IMR-90 (cell line): Measurements from ENCODE around the gene DPH6. TPM values are rescaled to one million over a fixed set of nuclear protein-coding genes. Genes with fewer than 3 reads are reported as not detected.
A peak's percentile ranks its signal among the peaks of the same experiment; 100 is the strongest.

ENCODE experiments used
- ATAC-seq: fragments of 200-7000 bp; cut with Tn5 transposase; 2 replicates; pipeline ENCODE4 v1.9.1; 2020; ENCODE audit warnings: low read depth, mild to moderate bottlenecking, moderate library complexity
- BruUV-seq: library from RNA; stranded (reverse); fragments of 400-500 nt; replicated peaks from 2 replicates; lab custom pipeline; 2021; lab: Mats Ljungman, UMichigan
- CTCF ChIA-PET: fragments of 300-600 bp; formaldehyde crosslinking; extraction: SDS; loops from one replicate; lab custom pipeline; 2021; ENCODE audit warnings: antibody characterized with exemption; lab: Yijun Ruan, JAX
- POLR2A ChIA-PET: fragments of 300-600 bp; sonication (Branson Sonifier 250); formaldehyde crosslinking; loops from one replicate; lab custom pipeline; 2022; ENCODE audit warnings: antibody characterized with exemption; ENCODE audit not compliant: unreplicated experiment; lab: Charles Lee
- DNase-seq: peaks from one replicate; pipeline ENCODE4 v3.0.0; 2013
- H2AFZ ChIP-seq: replicated peaks from 2 replicates; pipeline ENCODE3; 2013; ENCODE audit warnings: low read length, mild to moderate bottlenecking; ENCODE audit not compliant: poor library complexity
- H2AK5ac ChIP-seq: 2 replicates; pipeline ENCODE4 v1.6.1; 2013; ENCODE audit warnings: low read depth, low read length, inconsistent platforms
- H2AK9ac ChIP-seq: replicated peaks from 2 replicates; pipeline ENCODE3; 2013; ENCODE audit warnings: mild to moderate bottlenecking, low read depth, low read length, moderate library complexity; ENCODE audit not compliant: poor library complexity
- H2BK120ac ChIP-seq: 2 replicates; pipeline ENCODE4 v1.6.1; 2013; ENCODE audit warnings: low read depth, low read length, inconsistent platforms
- H2BK15ac ChIP-seq: 3 replicates; pipeline ENCODE4 v1.6.1; 2013; ENCODE audit warnings: low read depth, low read length, inconsistent platforms
- H2BK20ac ChIP-seq: 2 replicates; pipeline ENCODE4 v1.6.1; 2013; ENCODE audit warnings: low read depth, mild to moderate bottlenecking, inconsistent platforms, low read length, moderate library complexity
- H2BK5ac ChIP-seq: 2 replicates; pipeline ENCODE4 v1.6.1; 2013; ENCODE audit warnings: mild to moderate bottlenecking, low read depth, low read length, inconsistent platforms; ENCODE audit not compliant: poor library complexity, severe bottlenecking
- H3K14ac ChIP-seq: replicated peaks from 2 replicates; pipeline ENCODE4 v1.6.1; 2013; ENCODE audit warnings: low read depth, low read length, inconsistent platforms
- H3K18ac ChIP-seq: 2 replicates; pipeline ENCODE4 v1.6.1; 2013; ENCODE audit warnings: low read depth, low read length, control low read depth
- H3K23ac ChIP-seq: 2 replicates; pipeline ENCODE4 v1.6.1; 2013; ENCODE audit warnings: low read depth, low read length, inconsistent platforms
- H3K27ac ChIP-seq: 2 replicates; pipeline ENCODE4 v1.5.1; 2013; ENCODE audit warnings: mild to moderate bottlenecking, control low read depth, low read length; ENCODE audit not compliant: insufficient read depth
- H3K27me3 ChIP-seq: 2 replicates; pipeline ENCODE4 v1.6.1; 2013; ENCODE audit warnings: low read length; ENCODE audit not compliant: control insufficient read depth, insufficient read depth
- H3K36me3 ChIP-seq: 2 replicates; pipeline ENCODE4 v1.6.1; 2013; ENCODE audit warnings: low read length, mixed read lengths; ENCODE audit not compliant: control insufficient read depth, insufficient read depth
- H3K4ac ChIP-seq: 2 replicates; pipeline ENCODE4 v1.6.1; 2013; ENCODE audit warnings: low read depth, low read length, inconsistent platforms
- H3K4me1 ChIP-seq: 2 replicates; pipeline ENCODE4 v1.6.1; 2013; ENCODE audit warnings: low read length, mixed read lengths; ENCODE audit not compliant: control insufficient read depth, insufficient read depth
- H3K4me2 ChIP-seq: 2 replicates; pipeline ENCODE4 v1.6.1; 2013; ENCODE audit warnings: low read depth, mild to moderate bottlenecking, control low read depth, low read length, moderate library complexity
- H3K4me3 ChIP-seq: 2 replicates; pipeline ENCODE4 v1.5.1; 2013; ENCODE audit warnings: low read depth, mild to moderate bottlenecking, control low read depth, low read length, moderate library complexity; ENCODE audit not compliant: insufficient read depth
- H3K56ac ChIP-seq: 2 replicates; pipeline ENCODE4 v1.6.1; 2013; ENCODE audit warnings: low read length, inconsistent platforms; ENCODE audit not compliant: insufficient read depth; ENCODE audit errors: extremely low read depth
- H3K79me1 ChIP-seq, 2 experiments: 2 replicates each; pipeline ENCODE4 v1.6.1; 2013; ENCODE audit warnings: low read length in 2 of 2, inconsistent platforms in 1 of 2, low read depth in 1 of 2
- H3K9ac ChIP-seq: 2 replicates; pipeline ENCODE4 v1.6.1; 2013; ENCODE audit warnings: low read depth, low read length, control low read depth
- H3K9me1 ChIP-seq: 2 replicates; pipeline ENCODE4 v1.6.1; 2013; ENCODE audit warnings: low read length, inconsistent platforms; ENCODE audit not compliant: insufficient read depth
- H3K9me3 ChIP-seq: 2 replicates; pipeline ENCODE4 v1.6.1; 2013; ENCODE audit warnings: low read length; ENCODE audit not compliant: control insufficient read depth, insufficient read depth
- H4K20me1 ChIP-seq: 2 replicates; pipeline ENCODE4 v1.6.1; 2013; ENCODE audit warnings: low read length, inconsistent platforms; ENCODE audit not compliant: insufficient read depth
- H4K5ac ChIP-seq: 2 replicates; pipeline ENCODE4 v1.6.1; 2013; ENCODE audit warnings: mild to moderate bottlenecking, low read depth, low read length, control low read depth
- H4K8ac ChIP-seq, 2 experiments: 2 replicates each; pipeline ENCODE4 v1.6.1; 2013; ENCODE audit warnings: low read depth in 2 of 2, low read length in 2 of 2, control low read depth in 1 of 2, inconsistent platforms in 1 of 2
- H4K91ac ChIP-seq: 2 replicates; pipeline ENCODE4 v1.6.1; 2013; ENCODE audit warnings: low read depth, low read length, inconsistent platforms; ENCODE audit not compliant: insufficient read depth
- BHLHE40 ChIP-seq: fragments of 150-350 bp; IDR thresholded peaks from 2 replicates; pipeline ENCODE4 v1.6.1; 2016; ENCODE audit warnings: mild to moderate bottlenecking, low read depth, low read length
- CEBPB ChIP-seq: IDR thresholded peaks from 2 replicates; pipeline ENCODE4 v1.6.1; 2012; ENCODE audit warnings: low read depth, low read length, improper control_type of control experiment
- RCOR1 ChIP-seq: IDR thresholded peaks from 2 replicates; pipeline ENCODE4 v1.6.1; 2012; ENCODE audit warnings: mild to moderate bottlenecking, low read length, improper control_type of control experiment; ENCODE audit not compliant: insufficient replicate concordance
- dilution Hi-C: fragments of 300-500 bp; cut with HindIII; formaldehyde crosslinking; loops from one replicate; pipeline ENCODE4 v1.14.3; 2018; ENCODE audit warnings: low sequenced_read_pairs; ENCODE audit not compliant: unreplicated experiment
- in situ Hi-C: fragments of 300-500 bp; cut with MboI; formaldehyde crosslinking; loops from 3 replicates; pipeline ENCODE4 v1.14.3; 2019; ENCODE audit warnings: low sequenced_read_pairs, inconsistent platforms, mixed read lengths
- intact Hi-C: fragments of 100-400 bp; cut with micrococcal nuclease; formaldehyde crosslinking; loops from 2 replicates; pipeline ENCODE4 v1.10.0; 2022
- polyA plus RNA-seq, 3 experiments: library from polyadenylated mRNA; depleted of rRNA; stranded (reverse); fragments of >200 nt; gene quantifications; 2 replicates each; pipeline ENCODE4 v1.2.3, GENCODE V29; 2012; ENCODE audit warnings: low replicate concordance in 1 of 3
- total RNA-seq: library from RNA; depleted of rRNA; stranded (reverse); fragments of >200 nt; gene quantifications from 2 replicates; pipeline ENCODE4 v1.2.3, GENCODE V29; 2012

Gene DPH6
- total and polyA plus RNA-seq, 2 of the 4 experiments (the other 2 are of a cell fraction) = 6.1 to 8.1 TPM

DNA sequence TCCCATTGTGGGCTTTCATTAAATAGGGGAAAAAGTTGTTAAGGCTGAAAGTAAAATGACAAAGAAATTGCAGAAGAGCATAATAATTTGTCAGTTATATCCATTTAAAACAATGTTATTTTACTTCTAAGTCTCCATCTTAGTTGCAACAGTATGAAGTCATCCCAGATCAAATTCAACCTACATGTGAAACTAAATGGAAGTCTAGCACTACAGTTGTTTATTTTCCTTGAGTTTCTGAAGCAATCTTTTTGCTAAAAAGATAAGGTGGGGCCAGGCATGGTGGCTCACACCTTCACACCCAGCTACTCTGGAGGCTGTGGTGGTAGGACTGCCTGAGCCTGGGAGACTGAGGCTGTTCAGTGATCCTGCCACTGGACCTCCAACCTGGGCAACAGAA, 80.2 kb downstream of the DPH6 start:
- ChIA-PET POLR2A (no interaction called here), CTCF (no interaction called here)
- Histone ChIP-seq H4K91ac (no peak overlapping the region), H3K4me1 (peaks cover 2% of the 10 kb centered on the region; the same call in 1 of the 2 replicates), H2AFZ (no peak overlapping the region), H3K18ac (no peak overlapping the region), H3K9me3 (no peaks in the 10 kb centered on the region), H2BK5ac (no peak overlapping the region), H3K56ac (no peak overlapping the region), H4K5ac (no peak overlapping the region), H3K4me3 (no peak overlapping the region), H3K4ac (no peak overlapping the region), H4K8ac (no peak overlapping the region), H3K9me1 (no peaks in the 10 kb centered on the region), H2BK15ac (no peak overlapping the region), H2AK9ac (no peak overlapping the region), H3K36me3 (no peaks in the 10 kb centered on the region), H2BK20ac (no peak overlapping the region), H3K4me2 (no peak overlapping the region), H2AK5ac (no peak overlapping the region), H4K20me1 (no peaks in the 10 kb centered on the region), H3K23ac (no peak overlapping the region), H3K9ac (no peak overlapping the region), H3K79me1 (no peaks in the 10 kb centered on the region; a peak in 1 of 4 replicates), H3K27me3 (no peaks in the 10 kb centered on the region), H2BK120ac (no peak overlapping the region), H3K27ac (no peak overlapping the region), H3K14ac (peak overlapping the region; percentile 79; the same call in 1 of the 2 replicates)
- intact Hi-C loops (no loop called here), dilution Hi-C loops (no loop called here), in situ Hi-C loops (no loop called here)
- BruUV-seq = no TSS peak
- peak; percentile 68 for DNase-seq
- peak; percentile 57; the same call in 1 of the 2 replicates for ATAC-seq
- TF ChIP-seq RCOR1 (no peak), BHLHE40 (no peak), CEBPB (peak; percentile 41; the same call in 1 of the 2 replicates)
